ENCODE data around the gene UNC5B.

DNA sequence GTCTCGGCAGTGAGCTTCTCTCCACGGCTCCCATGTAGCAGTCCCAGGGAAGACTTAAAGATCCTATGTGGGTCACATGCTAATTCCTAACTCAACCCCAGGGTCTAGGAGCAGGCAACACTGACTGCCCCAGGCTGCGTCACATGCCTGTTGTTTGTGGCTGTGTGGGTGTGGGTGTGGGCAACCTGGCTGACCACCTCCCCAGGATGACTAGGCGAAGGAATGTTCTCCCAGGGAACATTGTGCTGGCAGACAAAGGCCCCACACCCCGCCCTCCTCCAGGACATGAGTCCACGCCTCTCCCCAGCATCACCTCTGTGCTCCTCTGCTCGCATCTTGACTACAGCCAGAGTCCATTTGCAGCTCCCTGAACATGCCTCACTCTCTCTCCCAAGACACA is 137.0 kb downstream of the UNC5B start:
- TF ChIP-seq, protein P1, sequence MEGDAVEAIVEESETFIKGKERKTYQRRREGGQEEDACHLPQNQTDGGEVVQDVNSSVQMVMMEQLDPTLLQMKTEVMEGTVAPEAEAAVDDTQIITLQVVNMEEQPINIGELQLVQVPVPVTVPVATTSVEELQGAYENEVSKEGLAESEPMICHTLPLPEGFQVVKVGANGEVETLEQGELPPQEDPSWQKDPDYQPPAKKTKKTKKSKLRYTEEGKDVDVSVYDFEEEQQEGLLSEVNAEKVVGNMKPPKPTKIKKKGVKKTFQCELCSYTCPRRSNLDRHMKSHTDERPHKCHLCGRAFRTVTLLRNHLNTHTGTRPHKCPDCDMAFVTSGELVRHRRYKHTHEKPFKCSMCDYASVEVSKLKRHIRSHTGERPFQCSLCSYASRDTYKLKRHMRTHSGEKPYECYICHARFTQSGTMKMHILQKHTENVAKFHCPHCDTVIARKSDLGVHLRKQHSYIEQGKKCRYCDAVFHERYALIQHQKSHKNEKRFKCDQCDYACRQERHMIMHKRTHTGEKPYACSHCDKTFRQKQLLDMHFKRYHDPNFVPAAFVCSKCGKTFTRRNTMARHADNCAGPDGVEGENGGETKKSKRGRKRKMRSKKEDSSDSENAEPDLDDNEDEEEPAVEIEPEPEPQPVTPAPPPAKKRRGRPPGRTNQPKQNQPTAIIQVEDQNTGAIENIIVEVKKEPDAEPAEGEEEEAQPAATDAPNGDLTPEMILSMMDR (IDR thresholded peaks at IDR 0.05; ENCODE audit: low read length): no peak
- TF ChIP-seq EZH2phosphoT487 (IDR thresholded peaks at IDR 0.05; ENCODE audit: low read length) (no peak), EZH2 (optimal IDR thresholded peaks at IDR 0.05; ENCODE audit: low read depth, low read length) (no peak)
